Measurements from ENCODE around the gene SLC47A1.
"Not testable (repeated sequence)": the region's sequence is repeated elsewhere in the genome, so short reads cannot be mapped to it uniquely, and the experiment has no call there.

Gene SLC47A1

DNA sequence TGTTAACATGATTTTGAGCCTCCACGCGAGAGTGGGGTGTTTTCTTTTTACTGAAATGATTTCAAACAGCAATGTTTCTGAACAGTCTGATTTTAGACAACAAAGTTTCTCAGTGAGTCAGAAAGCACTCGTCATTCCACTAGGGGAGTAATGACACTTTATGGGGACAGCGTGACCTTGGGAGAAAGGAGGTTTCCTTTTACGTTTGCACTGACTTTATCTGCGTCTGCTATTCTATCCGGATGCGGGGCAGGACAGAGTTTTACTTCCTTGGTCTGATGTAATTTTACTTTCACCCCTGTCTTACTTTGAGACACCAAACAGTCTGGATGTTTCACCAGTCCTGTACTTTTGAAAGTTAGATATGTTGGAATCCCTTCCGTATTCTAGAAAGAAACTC is 20.7 kb downstream of the SLC47A1 start:
- DNase-seq (ENCODE audit: low read depth in 2 of 2): no peak

DNA sequence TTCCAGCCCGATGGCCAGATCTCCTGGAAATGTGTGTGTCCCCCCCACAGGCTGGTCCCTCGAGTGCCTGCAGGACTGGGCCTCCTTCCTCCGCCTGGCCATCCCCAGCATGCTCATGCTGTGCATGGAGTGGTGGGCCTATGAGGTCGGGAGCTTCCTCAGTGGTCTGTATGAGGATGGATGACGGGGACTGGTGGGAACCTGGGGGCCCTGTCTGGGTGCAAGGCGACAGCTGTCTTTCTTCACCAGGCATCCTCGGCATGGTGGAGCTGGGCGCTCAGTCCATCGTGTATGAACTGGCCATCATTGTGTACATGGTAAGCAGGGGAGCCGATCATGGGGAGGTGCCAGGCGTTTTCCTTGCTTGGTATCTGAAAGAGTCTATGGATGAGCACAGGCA is 22.1 kb downstream of the SLC47A1 start:
- no peak for DNase-seq (ENCODE audit: low read depth in 2 of 2)

DNA sequence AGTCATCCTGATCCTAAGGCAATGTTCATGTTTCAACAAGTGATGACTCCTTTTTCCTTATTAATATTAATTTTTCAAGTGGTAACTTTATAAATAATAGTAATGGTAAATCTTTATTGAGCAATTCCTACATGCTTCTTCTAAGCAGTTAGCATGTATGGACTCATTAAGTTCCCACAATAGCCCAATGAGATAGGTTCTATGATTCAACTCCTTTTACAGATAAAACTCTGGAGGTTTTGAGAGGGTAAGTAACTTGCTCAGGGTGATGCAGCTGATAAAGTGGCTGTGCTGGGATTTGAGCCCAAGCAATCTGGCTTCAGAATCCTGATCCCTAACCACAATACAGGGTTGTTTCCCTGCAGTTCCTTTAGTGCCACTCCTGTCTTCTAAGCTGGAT is 25.3 kb downstream of the SLC47A1 start:
- no peak for DNase-seq (ENCODE audit: low read depth in 2 of 2)

DNA sequence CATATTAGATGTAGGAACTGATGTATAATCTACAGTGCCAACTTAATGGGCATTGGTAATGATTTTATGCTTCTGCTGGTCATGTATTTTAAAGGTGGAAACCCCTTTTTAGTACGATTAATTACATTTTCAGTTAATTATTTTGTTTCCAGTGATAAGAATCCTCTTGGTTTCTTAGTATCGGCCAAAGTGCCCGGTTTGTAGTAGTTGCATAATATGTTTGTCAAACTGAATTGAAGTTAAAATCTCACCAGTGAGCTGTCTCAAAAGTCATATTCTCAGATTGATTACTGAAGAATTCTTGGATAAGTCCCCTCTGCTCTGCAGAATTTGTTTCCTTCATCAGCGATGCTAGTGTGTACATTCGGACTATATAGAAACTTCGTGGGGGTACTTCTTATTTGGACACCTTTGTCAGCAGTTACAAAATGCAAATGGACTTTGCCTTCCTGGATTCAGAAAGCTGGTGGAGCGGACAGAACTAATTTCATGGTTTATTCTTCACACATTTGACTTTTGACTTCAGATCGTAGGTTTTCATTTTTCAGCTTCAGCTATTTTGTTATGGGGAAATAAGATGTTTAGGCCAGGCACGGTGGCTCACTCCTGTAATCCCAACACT is 28.2 kb downstream of the SLC47A1 start:
- DNase-seq (ENCODE audit: low read depth in 2 of 2): no peak

DNA sequence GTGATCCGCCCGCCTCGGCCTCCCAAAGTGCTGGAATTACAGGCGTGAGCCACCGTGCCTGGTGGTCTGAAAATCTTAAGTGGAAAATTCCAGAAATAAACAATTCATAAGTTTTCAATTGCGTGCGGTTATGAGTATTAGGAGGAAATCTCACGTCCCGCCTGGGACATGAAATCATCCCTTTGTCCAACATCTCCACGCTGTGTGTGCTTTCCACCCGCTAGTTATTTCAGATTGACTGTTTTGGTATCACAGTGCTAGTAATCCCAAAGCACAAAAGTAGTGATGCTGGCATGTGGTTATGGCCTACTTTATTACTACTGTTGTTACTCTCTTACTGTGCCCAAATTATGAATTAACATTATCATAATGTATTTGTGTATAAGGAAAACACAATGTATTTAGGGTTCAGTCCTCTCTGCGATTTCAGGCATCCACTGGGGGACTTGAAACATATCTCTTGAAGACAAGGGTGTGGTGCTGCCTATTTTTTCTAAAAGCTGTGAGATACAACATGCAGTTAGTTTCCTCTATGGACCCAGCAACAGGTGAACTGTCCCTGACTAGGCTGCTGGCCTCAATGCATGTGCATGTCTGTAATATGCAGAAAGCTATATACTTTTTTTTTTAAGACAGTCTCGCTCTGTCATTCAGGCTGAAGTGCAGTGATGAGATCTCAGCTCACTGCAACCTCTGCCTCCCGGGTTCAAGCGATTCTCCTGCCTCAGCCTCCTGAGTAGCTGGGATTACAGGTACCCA is 32.3 kb downstream of the SLC47A1 start:
- DNase-seq (ENCODE audit: low read depth in 2 of 2): no peak

DNA sequence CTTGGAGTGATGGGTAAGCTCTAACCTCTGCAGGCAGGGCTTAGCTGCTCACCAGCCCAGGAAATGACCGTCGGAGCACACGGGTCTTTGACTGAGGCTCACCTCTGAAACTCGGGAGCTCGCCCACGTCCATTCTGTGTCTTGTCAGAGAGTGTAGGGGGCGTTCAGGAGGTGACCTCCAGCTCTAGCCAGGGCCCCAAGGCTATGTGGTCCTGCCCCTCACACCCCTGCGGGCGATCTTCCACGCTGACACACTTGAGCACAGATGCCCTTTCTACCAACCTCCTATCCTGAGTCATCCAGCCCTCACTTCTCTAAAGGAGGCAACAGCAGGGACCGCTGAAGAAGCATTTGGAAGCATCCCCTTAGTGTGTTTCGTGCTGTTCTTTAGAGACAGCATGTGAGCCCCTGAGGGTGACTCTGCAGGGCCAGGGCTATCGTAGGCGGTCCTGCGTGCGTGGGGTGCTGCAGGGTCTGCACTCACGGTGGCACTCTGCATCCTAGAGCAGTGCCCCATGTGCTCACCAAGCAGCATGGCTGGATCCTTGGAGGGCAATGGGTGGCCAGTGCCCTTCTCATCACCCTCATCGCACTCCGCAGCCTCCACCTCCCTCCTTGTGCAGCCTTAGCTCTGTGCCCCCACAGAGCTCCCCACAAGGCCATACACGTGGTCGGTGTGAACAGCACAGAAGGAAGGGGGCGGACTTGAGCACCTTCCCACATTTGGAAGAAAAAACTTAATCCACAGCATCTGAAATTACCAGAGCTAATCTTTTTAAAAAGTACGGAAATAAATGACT is 33.8 kb downstream of the SLC47A1 start:
- DNase-seq (ENCODE audit: low read depth in 2 of 2): no peak

DNA sequence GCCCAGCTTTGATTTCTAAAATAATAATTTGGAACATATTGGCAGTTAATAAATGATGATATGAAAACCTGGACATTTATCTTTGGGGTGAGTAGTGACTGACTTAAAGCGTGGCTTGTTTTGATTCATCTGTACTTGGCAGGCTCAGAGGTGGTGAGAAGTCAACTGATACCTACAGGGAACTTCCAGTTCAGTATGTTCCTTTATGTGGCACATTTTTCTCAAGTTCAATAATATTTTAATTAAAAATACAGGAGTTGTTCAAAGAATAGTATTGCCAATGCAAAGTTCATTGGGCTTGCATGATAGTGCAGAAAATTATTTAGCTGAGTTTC is 34.3 kb downstream of the SLC47A1 start:
- no peak for DNase-seq (ENCODE audit: low read depth in 2 of 2)

DNA sequence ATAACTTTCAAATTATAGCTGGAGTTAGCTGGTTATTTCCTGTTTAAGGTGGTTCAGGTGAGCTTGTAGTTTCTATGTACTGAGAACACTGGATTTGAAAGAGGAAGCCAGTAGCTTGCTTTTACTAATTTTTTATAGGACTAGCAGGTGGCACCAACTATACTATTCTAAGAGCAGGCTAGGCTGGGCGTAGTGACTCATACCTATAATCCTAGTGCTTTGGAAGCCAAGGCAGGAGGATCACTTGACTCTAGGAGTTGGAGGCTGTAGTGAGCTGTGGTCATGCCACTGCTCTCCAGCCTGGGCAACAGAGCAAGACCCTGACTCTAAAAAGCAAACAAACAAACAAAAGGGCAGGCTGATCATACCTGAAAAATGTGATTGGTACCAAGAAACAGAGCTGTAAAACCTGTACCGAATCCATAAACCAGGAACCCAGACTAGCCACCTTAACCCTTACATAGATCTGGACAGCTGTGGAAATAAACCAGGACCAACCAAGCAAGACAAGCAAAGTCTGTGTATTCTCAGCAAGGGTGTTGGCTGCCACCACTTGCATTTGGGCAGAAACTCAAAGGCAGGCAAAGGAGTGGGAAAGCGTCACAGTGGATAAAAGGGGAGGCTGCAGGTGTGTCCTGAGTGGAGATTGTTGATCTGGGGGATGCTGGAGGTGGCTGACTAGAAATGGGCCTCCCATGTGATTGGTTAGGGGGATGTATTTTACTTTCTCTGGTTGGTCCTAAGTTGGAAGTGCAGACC is 36.3 kb downstream of the SLC47A1 start:
- DNase-seq (ENCODE audit: low read depth in 2 of 2): no peak

DNA sequence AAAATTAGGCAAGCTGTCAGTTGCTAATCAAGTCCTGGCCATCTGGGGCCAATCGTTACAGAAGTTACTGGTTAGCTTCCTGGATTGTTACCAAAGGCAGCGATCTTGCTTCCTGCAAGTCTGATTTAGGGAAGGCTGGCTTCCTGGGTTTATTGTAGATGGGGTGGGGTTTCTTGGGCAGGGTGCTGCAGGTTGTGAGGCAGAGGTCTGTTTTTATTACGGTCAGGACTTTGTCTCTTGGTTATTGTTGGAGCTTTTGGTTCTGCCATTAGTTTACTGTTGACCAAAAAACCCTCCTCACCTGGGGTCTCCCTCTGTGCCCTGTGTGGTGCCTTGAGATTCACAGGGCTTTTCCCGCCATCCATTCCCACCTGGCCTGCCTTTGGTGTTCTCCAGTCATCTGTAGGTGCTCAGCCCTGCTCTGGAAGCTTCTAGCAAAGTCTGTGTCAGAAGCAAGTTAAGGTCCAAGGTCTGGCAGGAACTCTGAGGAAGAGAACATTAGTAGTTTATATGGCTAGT is 36.9 kb downstream of the SLC47A1 start:
- no peak for DNase-seq (ENCODE audit: low read depth in 2 of 2)

DNA sequence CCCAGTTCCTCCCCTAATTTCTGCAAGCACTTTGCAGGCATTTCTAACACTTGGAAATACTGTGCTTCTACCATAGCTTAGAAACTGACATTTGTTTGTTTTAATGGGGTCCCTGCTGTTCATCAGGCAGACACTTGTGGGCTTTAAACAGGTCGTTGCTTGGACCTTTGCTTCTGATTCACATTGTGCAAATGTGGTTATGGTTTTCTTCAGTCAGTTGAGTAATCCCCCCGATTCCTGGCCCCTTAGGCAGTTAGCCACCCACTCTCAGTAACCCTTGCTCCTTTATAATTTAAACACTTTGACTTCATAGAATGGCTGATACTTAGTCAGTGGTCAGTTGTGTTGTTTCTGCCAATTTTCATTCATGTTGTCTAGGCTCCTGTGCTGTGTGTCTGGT is 39.4 kb downstream of the SLC47A1 start:
- no peak for DNase-seq (ENCODE audit: low read depth in 2 of 2)

DNA sequence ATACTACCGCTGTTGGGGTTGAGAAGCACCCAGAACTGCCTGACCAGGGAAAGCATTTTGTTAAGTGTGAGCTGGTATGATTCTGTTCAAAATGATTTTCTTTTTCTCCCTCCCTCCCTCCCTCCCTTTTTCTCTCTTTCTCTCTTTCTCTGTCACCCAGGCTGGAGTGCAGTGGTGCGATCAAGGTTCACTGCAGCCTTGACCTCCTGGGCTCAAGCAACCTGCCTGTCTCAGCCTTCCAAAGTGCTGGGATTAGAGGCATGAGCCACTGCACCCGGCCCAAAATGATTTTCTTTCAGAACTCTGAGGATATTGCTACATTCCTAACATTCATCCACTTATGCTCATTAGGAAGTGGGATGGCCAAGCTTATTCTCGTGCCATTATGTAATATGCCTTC is 41.3 kb downstream of the SLC47A1 start:
- no peak for DNase-seq (ENCODE audit: low read depth in 2 of 2)

DNA sequence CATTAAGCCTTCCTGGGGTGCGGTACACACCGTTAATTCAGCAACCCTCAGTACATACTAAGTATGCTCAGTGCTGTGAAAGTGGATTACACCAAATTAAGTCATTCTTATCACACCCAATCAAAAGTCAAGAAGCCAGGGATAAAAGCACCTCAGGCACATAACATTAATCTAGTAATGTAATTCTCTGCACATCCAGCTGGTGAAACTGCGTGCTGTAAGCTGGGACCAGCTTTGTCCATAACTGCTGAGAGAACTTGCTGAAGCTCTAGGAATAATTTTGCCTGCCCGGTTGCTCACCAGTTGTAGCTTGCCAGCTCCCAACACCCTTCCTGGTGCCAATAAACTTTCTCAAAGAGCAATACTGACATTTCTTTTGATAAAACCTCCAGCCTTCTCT is 44.9 kb downstream of the SLC47A1 start:
- DNase-seq (ENCODE audit: low read depth in 2 of 2): no peak

DNA sequence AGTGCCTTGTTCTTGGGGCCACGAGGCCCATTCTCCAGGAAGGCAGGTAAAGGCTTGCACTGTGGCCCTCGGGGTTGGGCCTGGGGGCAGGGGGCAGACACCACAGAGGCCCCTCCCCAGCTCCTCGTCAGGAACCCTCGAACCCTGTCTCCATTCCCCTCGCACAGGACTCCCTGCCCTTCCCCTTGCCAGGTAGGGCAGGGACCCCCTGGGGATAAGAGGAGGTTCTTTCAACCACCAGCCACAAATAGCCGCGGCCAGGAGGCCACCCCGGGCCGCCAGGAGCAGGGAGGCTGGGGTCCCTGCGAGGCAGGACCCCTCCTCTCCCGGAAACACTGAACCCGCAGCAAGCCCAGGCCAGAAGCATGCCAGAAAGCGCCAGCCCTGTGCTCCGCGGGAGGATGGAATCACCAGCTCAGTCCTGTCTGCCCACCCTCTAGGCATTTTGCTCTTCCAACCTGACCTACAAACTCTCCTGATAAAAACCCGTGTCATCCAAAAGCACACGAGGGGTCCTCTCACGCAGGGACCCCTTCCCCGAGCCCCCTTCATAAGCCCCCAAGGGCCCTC is 45.6 kb downstream of the SLC47A1 start:
- no peak for DNase-seq (ENCODE audit: low read depth in 2 of 2)

DNA sequence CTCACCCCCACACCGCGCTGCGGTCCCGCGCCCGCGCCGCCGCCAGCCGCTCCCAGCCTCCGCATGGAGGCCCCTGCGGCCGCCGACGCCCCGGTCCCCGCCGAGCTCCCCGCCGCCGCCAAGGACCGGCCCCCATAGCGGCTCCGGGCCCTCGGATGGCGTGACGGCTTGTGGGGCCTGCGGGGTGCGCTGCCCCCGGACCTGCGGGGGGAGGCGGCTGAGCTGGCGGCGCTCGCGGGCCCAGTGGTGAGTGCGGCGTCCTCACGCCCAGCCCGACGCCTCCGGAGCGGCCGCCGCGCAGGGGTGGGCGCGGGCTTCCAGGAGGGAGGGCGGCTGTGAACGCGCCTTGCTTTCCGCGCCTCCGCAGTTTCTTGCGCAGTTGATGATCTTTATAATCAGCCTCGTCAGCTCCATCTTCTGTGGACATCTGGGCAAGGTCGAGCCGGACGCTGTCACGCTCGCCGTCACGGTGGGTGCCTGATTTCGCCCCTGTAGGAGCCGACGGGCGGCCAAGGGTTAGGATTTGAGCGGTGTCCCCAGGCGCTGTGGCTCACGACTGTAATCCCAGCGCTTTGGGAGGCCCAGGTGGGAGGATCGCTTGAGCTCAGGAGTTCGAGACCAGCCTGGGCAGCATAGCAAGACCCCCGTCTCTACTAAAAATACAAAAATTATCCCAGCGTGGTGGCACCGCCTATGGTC is 46.4 kb downstream of the SLC47A1 start:
- DNase-seq (ENCODE audit: low read depth in 2 of 2): no peak

DNA sequence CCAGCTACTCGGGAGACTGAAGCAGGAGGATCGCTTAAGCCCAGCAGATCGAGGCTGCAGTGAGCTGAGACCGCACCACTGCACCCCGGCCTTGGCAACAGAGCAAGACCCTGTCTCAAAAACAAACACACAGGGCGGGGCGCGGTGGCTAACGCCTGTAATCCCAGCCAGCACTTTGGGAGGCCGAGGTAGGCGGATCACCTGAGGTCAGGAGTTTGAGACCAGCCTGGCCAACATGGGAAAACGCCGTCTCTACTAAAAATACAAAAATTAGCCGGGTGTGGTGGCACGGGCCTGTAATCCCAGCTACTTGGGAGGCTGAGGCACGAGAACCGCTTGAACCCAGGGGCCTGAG is 46.9 kb downstream of the SLC47A1 start:
- DNase-seq (ENCODE audit: low read depth in 2 of 2): not testable (repeated sequence)

DNA sequence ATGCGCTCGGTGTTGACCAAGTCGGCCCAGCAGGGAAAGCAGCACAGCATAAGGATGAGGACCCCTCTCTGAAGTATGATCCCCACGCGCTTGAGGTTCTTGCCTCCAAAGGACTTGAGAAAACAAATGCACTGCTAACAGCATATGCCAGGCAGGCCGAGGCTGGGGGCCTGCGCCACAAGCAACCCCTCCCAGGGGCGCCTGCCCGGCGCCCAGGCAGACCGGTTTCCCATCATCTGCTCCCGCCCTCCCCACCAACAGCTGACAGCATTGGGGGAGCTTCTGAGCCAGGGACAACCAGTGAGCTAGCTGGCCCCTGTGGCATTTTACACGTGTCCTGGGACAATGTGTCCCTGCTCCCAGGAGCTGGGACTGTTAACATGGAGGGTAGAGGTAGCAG is 48.5 kb downstream of the SLC47A1 start:
- not testable (repeated sequence) for DNase-seq (ENCODE audit: low read depth in 2 of 2)

DNA sequence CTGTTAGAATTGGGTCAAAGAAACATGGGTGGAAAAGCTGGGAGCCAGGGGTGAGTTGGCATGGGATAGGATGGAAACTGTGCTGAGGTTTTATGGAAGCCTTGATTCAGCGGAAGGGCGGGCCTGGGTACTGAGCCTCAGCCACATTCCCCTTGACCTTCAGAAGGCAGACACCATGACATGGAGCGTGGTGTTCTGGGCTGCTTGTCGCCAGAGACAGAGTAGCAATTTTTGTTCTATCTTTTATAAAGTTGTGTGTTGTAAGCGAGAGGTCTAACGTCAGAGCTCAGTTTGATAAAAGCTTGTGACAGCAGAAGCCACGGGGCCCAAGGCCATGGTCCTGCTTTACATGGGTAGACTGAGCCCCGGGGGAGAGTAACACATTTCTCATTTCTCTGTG is 50.2 kb downstream of the SLC47A1 start:
- no peak for DNase-seq (ENCODE audit: low read depth in 2 of 2)

DNA sequence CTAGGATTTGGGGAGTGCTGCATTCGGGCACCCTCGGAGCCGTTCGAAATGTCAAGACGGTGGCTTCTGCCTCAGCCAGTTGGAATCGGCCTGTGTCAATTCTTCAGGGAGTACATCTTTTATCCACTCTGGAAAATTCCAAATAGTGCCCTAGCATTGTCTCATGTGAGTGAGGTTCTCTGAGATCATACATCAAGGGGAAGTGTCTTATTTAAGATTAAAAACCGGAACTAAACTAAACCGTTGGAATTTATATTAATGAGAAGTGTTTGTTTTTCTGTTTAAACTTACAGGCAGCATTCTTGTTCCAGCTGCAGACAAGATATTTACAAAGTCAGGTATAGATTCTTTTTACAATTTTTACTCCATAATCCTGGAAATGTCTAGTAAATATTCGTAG is 56.8 kb downstream of the SLC47A1 start:
- no peak for DNase-seq (ENCODE audit: low read depth in 2 of 2)

DNA sequence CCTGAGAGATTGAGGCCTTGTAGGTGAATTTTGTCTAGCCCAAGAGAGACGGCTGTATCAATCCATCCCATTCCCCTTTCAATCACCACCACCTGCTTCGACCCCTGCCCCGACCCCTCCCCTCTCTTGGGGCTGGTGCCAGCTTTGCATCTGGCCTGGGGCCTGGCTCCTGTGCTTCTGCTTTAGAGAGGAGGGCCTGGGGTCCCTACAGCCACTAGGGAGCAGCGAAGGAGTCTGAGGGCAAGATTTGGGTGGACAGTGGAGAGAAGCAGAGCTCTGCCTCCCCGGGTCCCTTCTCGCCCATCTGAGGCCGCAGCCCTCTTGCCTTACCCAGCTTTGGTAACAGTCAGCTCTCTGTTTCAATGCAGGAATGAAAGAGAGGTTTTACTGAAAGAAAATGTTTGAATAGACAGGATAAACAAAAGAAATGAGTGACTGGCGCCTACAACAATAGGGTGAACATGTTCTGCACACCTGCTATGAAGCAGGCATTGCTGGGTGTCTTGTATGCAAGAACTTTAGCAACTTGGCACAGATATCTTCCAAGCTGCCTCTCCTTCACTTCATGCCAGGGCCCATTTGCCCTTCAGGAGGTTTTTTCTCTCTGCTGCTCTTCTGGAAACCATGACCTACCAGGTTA is 57.4 kb downstream of the SLC47A1 start:
- no peak for DNase-seq (ENCODE audit: low read depth in 2 of 2)

DNA sequence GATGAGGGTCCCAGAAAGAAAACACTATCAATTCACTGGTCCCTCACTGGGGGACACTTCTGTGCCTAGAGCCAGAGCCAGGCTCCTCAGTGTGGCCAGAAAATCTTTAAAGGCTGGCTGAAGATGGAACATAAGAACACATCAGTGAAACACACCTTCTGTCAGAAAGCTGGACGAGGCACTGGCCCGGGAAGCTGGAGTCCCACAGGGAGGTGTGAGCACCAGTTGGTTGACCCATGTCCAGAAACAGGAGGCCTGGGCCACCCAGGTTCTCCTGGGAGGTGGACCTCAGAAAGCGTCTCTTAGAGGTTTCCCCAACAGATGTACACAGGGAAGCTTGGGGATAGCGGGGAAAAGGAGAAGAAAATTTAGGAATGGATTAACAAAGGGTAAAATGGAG is 58.7 kb downstream of the SLC47A1 start:
- no peak for DNase-seq (ENCODE audit: low read depth in 2 of 2)

DNA sequence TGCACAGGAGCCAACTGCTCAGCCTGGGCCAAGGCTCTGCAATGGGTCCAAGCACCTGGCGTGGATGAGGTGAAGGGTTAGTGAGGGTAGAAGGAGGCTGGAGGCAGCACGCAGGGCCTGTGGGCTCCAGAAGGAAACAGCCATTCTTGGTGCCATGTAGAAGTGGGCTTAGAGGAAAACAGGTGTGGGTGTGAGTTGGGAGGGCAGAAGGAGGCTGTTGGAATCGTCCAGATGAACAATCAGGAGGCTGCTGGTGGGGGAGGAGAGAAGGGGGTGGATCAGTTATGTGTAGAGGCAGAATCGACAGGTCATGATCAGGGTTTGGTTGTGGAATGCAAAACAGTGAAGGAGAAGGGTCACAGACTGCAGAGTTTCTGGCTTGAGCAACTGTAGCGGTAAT is 63.2 kb downstream of the SLC47A1 start:
- no peak for DNase-seq (ENCODE audit: low read depth in 2 of 2)

All from stimulated activated CD4-positive, alpha-beta T cell treated with anti-CD3 and anti-CD28 coated beads, Interleukin-1b, Interleukin-23, amount 100 ng/mL, for 4 hours (primary cell).